KMS-11 (cell line): Measurements from ENCODE around the gene EVL.

ENCODE experiments used
- H2AFZ ChIP-seq: fragments of 200-600 bp; sonication (generic); 2 replicates; pipeline ENCODE4 v1.6.1; 2016; ENCODE audit warnings: antibody characterized with exemption, mixed run types, low read depth
- H3K27ac ChIP-seq: fragments of 200-600 bp; sonication (generic); 2 replicates; pipeline ENCODE4 v1.6.1; 2016; ENCODE audit warnings: mild to moderate bottlenecking, mixed run types
- H3K27me3 ChIP-seq: fragments of 200-600 bp; sonication (generic); 2 replicates; pipeline ENCODE4 v1.6.1; 2017; ENCODE audit warnings: mild to moderate bottlenecking, low read depth, mixed run types, moderate library complexity; ENCODE audit not compliant: insufficient read depth
- H3K36me3 ChIP-seq: fragments of 200-600 bp; sonication (generic); 2 replicates; pipeline ENCODE4 v1.6.1; 2017; ENCODE audit warnings: mild to moderate bottlenecking, mixed run types; ENCODE audit not compliant: insufficient read depth
- H3K4me1 ChIP-seq: fragments of 200-600 bp; sonication (generic); 2 replicates; pipeline ENCODE4 v1.6.1; 2016; ENCODE audit warnings: mild to moderate bottlenecking, low read depth, mixed run types; ENCODE audit not compliant: poor library complexity, severe bottlenecking
- H3K4me2 ChIP-seq: fragments of 200-600 bp; sonication (generic); 2 replicates; pipeline ENCODE4 v1.7.0; 2016; ENCODE audit warnings: mild to moderate bottlenecking, mixed run types
- H3K4me3 ChIP-seq: fragments of 200-600 bp; sonication (generic); IDR thresholded peaks from 2 replicates; pipeline ENCODE4 v1.6.1; 2017; ENCODE audit warnings: low read depth, low read length, mixed read lengths; ENCODE audit not compliant: insufficient read depth
- H3K79me2 ChIP-seq: fragments of 200-600 bp; sonication (generic); 2 replicates; pipeline ENCODE4 v1.6.1; 2016; ENCODE audit warnings: low read depth, mixed run types; ENCODE audit not compliant: insufficient read depth
- H3K9ac ChIP-seq: fragments of 200-600 bp; sonication (generic); 2 replicates; pipeline ENCODE4 v1.6.1; 2016; ENCODE audit warnings: mild to moderate bottlenecking, mixed run types
- H4K20me1 ChIP-seq: fragments of 200-600 bp; sonication (generic); 2 replicates; pipeline ENCODE4 v1.6.1; 2016; ENCODE audit warnings: mild to moderate bottlenecking, mixed run types; ENCODE audit not compliant: insufficient read depth
- CTCF ChIP-seq: fragments of 200-600 bp; sonication (generic); conservative IDR thresholded peaks from 2 replicates; pipeline ENCODE4 v1.6.1; 2017; ENCODE audit warnings: low read depth, mild to moderate bottlenecking, antibody characterized with exemption, low read length, moderate library complexity, mixed read lengths

EVL gene

GRCh38 chr14:100039903-100040302 lies 25.3 kb upstream of the EVL start:
- TF ChIP-seq CTCF, result no peak
- H3K79me2 ChIP-seq, result no peaks in the 10 kb centered on the region
- no peak overlapping the region for H3K27ac ChIP-seq
- no peaks in the 10 kb centered on the region for H3K27me3 ChIP-seq
- no peak overlapping the region for H3K4me3 ChIP-seq
- H3K4me1 ChIP-seq, result no peaks in the 10 kb centered on the region
- H4K20me1 ChIP-seq, result no peaks in the 10 kb centered on the region
- H3K36me3 ChIP-seq, result no peaks in the 10 kb centered on the region
- no peak overlapping the region for H2AFZ ChIP-seq
- H3K4me2 ChIP-seq, result no peak overlapping the region
- H3K9ac ChIP-seq, result no peak overlapping the region

GRCh38 chr14:100041271-100041670 lies 24.0 kb upstream of the EVL start:
- no peak overlapping the region for H3K27ac ChIP-seq
- H3K4me2 ChIP-seq, result no peak overlapping the region
- H3K36me3 ChIP-seq, result no peaks in the 10 kb centered on the region
- TF ChIP-seq CTCF, result no peak
- H2AFZ ChIP-seq, result no peak overlapping the region
- H3K27me3 ChIP-seq, result no peaks in the 10 kb centered on the region
- H4K20me1 ChIP-seq, result no peaks in the 10 kb centered on the region
- no peak overlapping the region for H3K9ac ChIP-seq
- no peaks in the 10 kb centered on the region for H3K79me2 ChIP-seq
- H3K4me1 ChIP-seq, result no peaks in the 10 kb centered on the region
- H3K4me3 ChIP-seq, result no peak overlapping the region

GRCh38 chr14:100042286-100042685 lies 22.9 kb upstream of the EVL start:
- no peaks in the 10 kb centered on the region for H4K20me1 ChIP-seq
- H3K9ac ChIP-seq, result no peak overlapping the region
- H3K4me1 ChIP-seq, result no peaks in the 10 kb centered on the region
- H3K27ac ChIP-seq, result no peak overlapping the region
- no peaks in the 10 kb centered on the region for H3K79me2 ChIP-seq
- no peak for TF ChIP-seq CTCF
- H3K4me3 ChIP-seq, result no peak overlapping the region
- no peaks in the 10 kb centered on the region for H3K27me3 ChIP-seq
- no peak overlapping the region for H2AFZ ChIP-seq
- H3K4me2 ChIP-seq, result no peak overlapping the region
- no peaks in the 10 kb centered on the region for H3K36me3 ChIP-seq

GRCh38 chr14:100045642-100046344 lies 19.4 kb upstream of the EVL start:
- Histone ChIP-seq H4K20me1 (no peaks in the 10 kb centered on the region), H3K4me2 (no peak overlapping the region), H3K4me1 (no peaks in the 10 kb centered on the region), H3K4me3 (no peak overlapping the region), H3K27ac (no peak overlapping the region), H2AFZ (no peak overlapping the region), H3K79me2 (no peaks in the 10 kb centered on the region), H3K36me3 (no peaks in the 10 kb centered on the region), H3K9ac (no peak overlapping the region), H3K27me3 (no peaks in the 10 kb centered on the region)
- no peak for TF ChIP-seq CTCF
